Kidney epithelial cell (primary cell): ENCODE results near the gene CRISP3. TPM values are rescaled to one million over a fixed set of nuclear protein-coding genes. Genes with fewer than 3 reads are reported as not detected.

Source experiments
- DNase-seq: peaks from one replicate; pipeline ENCODE4 v3.0.0-alpha.2; 2010; ENCODE audit warnings: low read depth
- H3K27me3 ChIP-seq: 2 replicates; pipeline ENCODE4 v1.6.0; 2011; ENCODE audit warnings: low read length; ENCODE audit not compliant: control insufficient read depth, insufficient read depth
- H3K36me3 ChIP-seq: 2 replicates; pipeline ENCODE4 v1.5.1; 2011; ENCODE audit warnings: low read length; ENCODE audit not compliant: control insufficient read depth, insufficient read depth
- H3K4me3 ChIP-seq: 2 replicates; pipeline ENCODE4 v1.5.1; 2011; ENCODE audit warnings: low read depth, mild to moderate bottlenecking, control low read depth, low read length
- total RNA-seq: library from RNA; depleted of rRNA; stranded (reverse); fragments of >200 nt; gene quantifications from 2 replicates; pipeline ENCODE4 v1.2.3, GENCODE V29; 2015
- TF ChIP-seq, protein P1 (sequence below): IDR thresholded peaks from 2 replicates; pipeline ENCODE4 v1.5.1; 2011; ENCODE audit warnings: mild to moderate bottlenecking, moderate library complexity, low read length, control low read depth, inconsistent platforms; ENCODE audit not compliant: insufficient read depth, poor library complexity, severe bottlenecking

Gene CRISP3
- total RNA-seq, 1 donor from 2014 or later, result not detected

DNA sequence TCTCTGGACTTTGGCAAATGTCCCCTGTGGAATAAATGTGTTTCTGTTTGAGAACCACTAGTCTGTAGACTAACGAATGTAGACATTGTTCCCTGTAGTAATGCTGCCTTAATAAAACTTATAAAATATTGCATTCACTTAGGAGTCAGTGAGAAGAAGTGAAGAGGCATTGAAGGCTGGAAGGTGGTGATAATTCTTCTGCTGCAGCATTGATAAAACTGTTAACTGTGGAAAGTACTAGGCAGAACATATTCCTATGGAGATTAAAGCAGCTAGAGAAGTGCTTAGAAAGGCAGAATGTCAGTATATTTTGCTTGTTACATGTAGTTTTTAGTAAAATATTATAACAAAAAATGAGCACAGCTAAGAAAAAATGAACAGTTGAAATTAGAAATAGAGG lies 38.1 kb upstream of the CRISP3 start:
- DNase-seq, result no peak

DNA sequence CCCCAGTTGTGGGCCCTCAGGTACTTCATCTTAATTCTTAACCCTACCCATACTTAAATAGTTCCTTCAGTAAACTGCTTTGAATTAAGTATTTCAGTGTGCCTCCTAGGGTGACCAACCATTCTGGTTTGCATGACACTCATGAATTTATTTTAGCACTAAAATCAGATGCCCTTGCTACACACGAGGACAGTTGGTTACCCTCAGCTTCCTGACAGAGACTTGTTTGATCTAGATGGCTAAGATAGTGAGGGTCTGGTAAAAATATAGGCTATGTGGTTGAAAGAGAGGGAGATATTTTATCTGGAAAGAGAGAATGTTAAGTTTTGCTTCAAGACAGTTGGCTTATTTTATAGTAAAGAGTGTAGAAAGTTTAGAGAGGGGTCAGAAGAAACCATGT lies 32.3 kb upstream of the CRISP3 start:
- DNase-seq, result no peak
- Histone ChIP-seq H3K36me3 (no peaks in the 10 kb centered on the region), H3K4me3 (no peak overlapping the region), H3K27me3 (no peaks in the 10 kb centered on the region)
- TF ChIP-seq, protein P1, sequence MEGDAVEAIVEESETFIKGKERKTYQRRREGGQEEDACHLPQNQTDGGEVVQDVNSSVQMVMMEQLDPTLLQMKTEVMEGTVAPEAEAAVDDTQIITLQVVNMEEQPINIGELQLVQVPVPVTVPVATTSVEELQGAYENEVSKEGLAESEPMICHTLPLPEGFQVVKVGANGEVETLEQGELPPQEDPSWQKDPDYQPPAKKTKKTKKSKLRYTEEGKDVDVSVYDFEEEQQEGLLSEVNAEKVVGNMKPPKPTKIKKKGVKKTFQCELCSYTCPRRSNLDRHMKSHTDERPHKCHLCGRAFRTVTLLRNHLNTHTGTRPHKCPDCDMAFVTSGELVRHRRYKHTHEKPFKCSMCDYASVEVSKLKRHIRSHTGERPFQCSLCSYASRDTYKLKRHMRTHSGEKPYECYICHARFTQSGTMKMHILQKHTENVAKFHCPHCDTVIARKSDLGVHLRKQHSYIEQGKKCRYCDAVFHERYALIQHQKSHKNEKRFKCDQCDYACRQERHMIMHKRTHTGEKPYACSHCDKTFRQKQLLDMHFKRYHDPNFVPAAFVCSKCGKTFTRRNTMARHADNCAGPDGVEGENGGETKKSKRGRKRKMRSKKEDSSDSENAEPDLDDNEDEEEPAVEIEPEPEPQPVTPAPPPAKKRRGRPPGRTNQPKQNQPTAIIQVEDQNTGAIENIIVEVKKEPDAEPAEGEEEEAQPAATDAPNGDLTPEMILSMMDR, result no peak

More for the DNA sequence above, 38.1 kb upstream of the CRISP3 start:
- TF ChIP-seq, protein P1, result no peak
- Histone ChIP-seq H3K36me3 (no peaks in the 10 kb centered on the region), H3K27me3 (no peaks in the 10 kb centered on the region), H3K4me3 (no peak overlapping the region)

DNA sequence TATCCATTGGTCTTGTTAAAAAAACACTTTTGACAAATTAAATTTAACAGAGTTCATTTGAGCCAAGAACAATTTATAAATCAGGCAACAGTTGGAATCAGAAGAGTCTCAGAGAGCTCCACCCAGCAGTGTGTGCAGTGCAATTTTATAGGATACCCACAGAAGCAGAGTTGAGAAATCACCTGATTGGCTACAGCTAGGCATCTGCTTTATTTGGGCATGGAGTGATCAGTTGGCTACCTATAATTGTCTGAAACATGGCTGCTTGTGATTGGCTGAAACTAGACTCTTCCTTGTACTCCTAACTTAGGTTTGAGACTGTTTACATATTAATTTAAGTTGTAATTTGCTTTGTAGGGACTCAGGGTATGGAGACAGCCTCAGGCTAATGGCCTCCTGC lies 30.9 kb upstream of the CRISP3 start:
- TF ChIP-seq, protein P1, result no peak
- Histone ChIP-seq H3K4me3 (no peak overlapping the region), H3K36me3 (no peaks in the 10 kb centered on the region), H3K27me3 (no peaks in the 10 kb centered on the region)
- DNase-seq, result no peak

DNA sequence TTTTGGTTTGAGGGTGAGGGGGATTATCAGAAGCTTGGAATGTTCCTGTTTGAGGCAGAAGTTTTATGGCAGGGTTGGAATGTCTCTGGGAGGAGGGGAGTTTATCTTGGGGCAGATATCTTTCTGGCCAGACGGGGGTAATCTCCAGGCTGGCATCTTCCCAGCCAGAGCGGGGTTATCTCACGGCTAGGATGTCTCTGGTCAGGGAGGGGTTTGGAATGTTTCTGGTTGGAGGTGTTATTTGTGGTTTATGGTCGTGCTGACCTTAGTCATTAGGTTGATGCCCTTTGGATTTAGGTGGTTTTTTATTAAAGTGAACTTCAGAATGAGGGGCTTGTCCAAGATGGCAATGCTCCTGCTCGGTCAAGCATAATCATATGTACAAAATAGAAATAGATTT lies 28.1 kb upstream of the CRISP3 start:
- H3K4me3 ChIP-seq, result no peak overlapping the region
- no peaks in the 10 kb centered on the region for H3K27me3 ChIP-seq
- no peaks in the 10 kb centered on the region for H3K36me3 ChIP-seq
- no peak for DNase-seq
- TF ChIP-seq, protein P1, result no peak

DNA sequence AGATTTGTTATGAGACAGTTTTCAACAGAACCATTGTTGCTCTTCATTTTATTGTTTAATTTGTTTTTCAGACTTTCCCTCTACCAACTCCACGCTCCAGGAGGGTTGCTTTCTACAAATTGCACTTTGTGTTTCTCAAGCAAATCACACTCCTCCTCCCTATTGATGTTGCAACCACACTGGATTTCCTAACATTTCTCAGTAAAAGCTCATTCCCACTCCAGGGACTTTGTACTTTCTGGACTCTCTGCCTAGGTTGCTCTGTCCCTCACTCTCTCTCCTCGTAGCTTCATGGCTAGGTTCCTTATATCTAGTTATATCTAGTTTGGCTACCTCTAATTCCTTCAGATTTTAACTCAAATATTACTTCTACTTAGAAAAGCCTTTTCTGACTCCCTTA lies 22.6 kb upstream of the CRISP3 start:
- Histone ChIP-seq H3K27me3 (no peaks in the 10 kb centered on the region), H3K4me3 (no peak overlapping the region), H3K36me3 (no peaks in the 10 kb centered on the region)
- TF ChIP-seq, protein P1, result no peak
- no peak for DNase-seq

DNA sequence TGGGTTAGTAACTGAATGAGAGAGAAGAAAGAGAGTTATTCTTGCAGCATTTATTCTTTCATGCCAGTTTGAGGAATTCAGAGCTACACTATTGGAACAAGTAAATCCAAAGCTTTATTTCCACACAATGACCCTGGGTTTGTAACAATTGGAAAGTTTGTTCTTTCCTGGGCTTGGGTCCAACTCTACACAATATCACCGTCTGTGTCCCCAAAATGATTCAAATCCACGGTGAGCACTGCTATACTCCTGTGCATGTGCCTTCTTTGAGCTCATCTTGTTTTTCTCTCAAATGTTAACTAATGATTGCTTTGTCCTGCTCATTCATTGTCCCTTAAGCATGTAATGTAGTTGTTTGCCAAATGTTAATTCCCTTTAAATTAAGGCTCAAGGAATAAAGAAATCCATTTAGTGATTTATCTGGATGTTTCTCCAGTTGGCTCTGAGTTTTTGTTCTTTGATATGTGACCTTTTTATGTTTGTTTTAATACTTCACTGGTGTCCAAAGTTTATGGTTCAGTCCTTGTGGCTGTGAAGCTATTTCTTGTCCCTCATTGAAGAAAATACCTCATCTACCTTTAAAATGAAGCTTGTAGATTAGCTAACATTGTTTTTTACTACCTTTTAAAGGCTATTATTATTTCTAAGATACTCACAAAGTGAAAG lies 20.5 kb upstream of the CRISP3 start:
- Histone ChIP-seq H3K4me3 (no peak overlapping the region), H3K27me3 (no peaks in the 10 kb centered on the region), H3K36me3 (no peaks in the 10 kb centered on the region)
- TF ChIP-seq, protein P1, result no peak
- DNase-seq, result no peak
